HG03521 (cell line): ENCODE measurements around the gene SMARCD1.
A peak's percentile ranks its signal among the peaks of the same experiment; 100 is the strongest.

Source experiments
- ATAC-seq: cut with Tn5 transposase; IDR thresholded peaks from one replicate; pipeline ENCODE4 v1.9.1; 2021; ENCODE audit warnings: mild to moderate bottlenecking, moderate library complexity; ENCODE audit not compliant: unreplicated experiment

SMARCD1 gene

DNA sequence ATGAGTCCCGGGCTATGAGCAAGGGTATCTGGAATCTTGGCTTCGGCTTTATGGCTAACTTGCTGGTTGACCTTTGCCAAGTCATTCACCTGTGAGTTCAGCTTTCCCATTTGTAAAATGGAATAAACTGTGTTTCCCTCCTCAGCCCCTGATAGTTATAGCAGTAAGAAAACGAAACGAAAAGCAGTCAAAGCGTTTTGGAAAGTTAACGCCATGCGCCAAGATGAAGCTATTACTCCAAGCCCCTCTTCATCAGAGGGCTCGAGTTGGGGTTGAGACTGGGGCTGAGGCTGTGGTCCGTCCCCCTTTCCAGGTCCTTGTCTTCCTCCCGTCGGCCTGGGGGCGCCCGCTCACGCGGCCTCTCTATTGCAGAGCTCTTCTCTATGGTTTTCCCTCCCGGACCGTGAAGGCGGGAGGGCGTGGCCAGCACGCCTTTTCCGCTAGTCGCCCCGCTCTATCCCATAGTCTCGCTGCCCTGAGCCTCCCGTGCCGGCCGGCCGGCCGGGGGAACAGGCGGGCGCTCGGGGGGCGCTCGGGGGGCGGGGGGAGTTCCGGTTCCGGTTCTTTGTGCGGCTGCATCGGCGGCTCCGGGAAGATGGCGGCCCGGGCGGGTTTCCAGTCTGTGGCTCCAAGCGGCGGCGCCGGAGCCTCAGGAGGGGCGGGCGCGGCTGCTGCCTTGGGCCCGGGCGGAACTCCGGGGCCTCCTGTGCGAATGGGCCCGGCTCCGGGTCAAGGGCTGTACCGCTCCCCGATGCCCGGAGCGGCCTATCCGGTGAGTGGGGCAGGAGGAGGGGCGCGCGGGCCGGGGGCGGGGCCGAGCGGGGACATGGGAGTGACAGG, at the start of gene SMARCD1:
SMARCD1 (plus strand) TSS at position 568 of the 840 bp plus-strand sequence; CDS start at position 596, 28 bp downstream.
- ATAC-seq = peak; percentile 75

- no peak for ATAC-seq
Measured at GRCh38 chr12:50038336-50038735, 46.8 kb upstream of the SMARCD1 start.

DNA sequence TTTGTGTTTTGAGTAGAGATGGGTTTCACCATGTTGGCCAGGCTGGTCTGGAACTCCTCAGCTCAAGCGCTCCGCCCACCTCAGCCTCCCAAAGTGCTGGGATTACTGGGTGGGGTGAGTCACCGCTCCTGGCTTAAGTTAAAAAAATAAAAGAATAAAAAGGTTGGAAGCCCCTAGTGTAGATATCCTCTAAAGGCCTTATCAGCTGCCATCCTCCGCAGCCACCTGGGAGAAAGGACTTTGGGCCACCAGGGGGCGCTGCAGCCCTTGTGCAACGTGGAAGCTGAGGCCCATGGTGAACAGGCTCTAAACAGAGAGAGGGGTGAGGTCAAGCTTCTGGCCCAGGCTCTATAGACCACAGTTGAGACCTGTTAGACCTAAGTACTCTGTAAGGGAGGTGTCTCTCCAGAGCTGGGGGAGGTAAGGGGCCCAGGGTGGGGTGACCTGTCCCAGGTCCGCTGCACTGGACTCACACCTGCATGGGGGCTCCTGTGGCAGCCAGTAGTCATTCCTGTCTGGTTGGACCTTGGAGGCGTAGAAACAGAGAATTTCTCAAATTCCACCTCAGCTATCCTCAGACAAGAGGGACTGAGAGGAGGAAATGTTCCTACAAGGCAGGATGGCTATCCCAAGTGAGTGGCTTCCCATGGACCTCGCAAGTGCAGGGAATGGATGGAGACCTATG, 45.8 kb upstream of the SMARCD1 start:
- no peak for ATAC-seq

GRCh38 chr12:50040657-50041056, 44.5 kb upstream of the SMARCD1 start:
- no peak for ATAC-seq

- ATAC-seq = no peak
Measured at GRCh38 chr12:50041062-50041860, 43.9 kb upstream of the SMARCD1 start.

DNA sequence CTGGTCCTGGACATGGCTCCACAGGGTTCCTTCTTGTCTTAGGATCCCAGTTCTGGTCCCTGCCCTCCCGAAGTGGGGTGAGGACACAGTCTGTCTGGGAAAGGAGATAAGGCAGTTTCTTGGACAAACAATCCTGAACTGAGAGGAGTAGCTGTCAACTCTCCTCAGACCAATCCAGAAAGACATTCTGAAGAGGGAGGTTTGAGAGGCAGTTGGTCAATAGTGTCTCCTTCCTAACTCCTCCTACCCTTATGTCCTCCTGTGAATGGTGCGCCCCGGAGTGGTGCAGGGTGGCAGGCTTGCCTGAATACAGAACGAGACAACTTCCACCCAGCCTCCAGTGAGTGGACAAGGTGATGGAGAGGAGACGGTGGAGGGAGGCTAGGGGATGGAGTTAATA, 43.2 kb upstream of the SMARCD1 start:
- ATAC-seq = no peak

DNA sequence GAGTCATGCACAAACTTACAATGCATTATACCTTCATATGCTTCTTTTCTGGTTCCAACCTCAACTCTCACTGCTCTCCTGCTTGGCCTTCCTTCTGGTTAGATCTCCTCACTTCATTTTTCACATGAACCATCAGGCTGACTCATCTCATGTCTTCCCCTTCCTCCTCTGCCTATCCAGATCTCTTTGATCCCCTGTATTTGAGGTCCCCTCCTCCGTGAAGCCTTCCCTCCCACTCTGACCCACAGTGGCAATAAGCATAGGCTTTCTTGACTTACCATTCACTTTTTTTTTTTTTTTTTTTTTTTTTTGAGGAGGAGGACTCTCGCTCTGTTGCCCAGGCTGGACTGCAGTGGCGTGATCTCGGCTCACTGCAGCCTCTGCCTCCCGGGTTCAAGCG, 42.4 kb upstream of the SMARCD1 start:
- no peak for ATAC-seq

DNA sequence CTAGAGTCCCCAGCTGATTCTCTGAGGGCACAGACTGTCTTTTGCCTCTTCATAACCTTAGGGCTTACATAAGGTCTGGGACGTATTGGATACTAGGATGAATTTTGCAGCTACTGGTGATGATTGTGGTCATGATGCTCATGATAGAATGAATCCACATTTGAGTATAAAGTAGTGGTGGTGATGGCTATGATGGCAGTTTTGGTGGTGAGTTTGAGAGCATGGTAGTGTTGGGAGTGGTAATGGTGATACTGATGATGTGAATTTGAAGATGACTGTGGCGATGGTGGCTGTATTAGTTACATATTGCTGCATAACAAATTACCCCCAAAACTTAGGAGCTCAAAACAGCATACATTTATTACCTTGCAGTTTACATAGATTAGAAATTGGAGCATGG, 41.8 kb upstream of the SMARCD1 start:
- ATAC-seq = no peak

- ATAC-seq = no peak
Measured at GRCh38 chr12:50043854-50044253, 41.3 kb upstream of the SMARCD1 start.

DNA sequence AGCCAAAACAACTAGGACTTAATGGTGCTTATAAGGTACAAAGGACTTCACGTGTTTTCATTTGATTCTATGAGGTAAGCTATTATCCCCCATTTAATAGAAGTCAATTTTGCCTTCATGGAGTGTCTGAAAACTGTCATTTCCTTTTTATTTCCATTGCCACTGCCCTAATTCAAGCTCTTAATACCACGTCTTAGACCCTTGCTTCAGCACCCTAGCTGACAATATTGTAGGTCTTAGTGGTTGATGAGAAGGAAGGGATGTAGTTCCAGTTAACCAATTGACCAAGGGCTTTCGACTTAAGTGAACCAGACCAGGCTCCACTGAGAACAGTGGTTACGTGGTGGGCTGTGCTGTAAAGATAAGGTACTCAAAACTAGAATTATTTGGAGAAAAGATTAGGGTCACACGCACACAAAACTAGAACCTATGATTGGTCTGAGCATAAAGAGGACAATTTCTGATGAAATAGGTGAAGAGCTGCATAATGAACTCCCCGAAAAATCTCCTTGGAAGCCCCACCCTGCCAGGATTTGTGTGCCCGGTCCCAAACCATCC, 37.4 kb upstream of the SMARCD1 start:
- no peak for ATAC-seq

- no peak for ATAC-seq
Measured at GRCh38 chr12:50049254-50050118, 35.7 kb upstream of the SMARCD1 start.

GRCh38 chr12:50050119-50050385, 35.1 kb upstream of the SMARCD1 start:
- ATAC-seq = no peak

- ATAC-seq = no peak
Measured at GRCh38 chr12:50050410-50051098, 34.6 kb upstream of the SMARCD1 start.

DNA sequence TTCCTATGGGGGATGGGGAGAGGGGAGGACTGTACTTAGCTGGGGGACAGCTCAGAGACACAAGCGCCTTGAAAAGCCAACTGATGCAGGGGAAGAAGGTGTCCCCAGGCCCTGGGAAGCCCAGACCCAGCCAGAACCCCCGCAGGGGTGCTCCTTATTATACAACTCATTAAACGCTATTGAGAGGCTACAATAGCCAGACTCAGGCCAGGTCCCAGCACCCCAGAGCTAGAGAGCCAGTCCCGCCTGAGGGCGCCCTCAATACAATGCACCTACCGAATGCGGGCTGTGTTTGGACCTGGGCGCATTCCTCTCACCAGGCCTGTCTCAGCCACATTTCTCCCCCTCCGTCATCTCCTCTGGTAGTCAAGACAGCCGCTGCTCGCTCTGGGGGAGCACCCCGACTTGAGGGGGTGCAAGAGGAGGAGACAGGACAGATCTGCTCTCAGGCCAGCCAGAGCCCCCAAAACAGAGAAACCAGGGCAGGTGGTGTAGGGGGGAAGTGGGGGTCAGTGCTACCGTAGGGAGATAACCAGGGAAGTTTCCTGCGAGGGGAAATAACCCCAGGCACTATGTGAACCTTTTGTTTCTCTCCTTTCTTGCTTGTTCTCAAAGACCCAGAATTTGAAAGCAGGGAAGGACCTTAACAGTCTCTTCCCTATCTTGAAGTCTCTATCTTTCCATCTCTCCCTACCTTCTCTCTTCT, 33.9 kb upstream of the SMARCD1 start:
- no peak for ATAC-seq

- ATAC-seq = no peak
Measured at GRCh38 chr12:50052544-50052943, 32.6 kb upstream of the SMARCD1 start.

- no peak for ATAC-seq
Measured at GRCh38 chr12:50052964-50053363, 32.2 kb upstream of the SMARCD1 start.

DNA sequence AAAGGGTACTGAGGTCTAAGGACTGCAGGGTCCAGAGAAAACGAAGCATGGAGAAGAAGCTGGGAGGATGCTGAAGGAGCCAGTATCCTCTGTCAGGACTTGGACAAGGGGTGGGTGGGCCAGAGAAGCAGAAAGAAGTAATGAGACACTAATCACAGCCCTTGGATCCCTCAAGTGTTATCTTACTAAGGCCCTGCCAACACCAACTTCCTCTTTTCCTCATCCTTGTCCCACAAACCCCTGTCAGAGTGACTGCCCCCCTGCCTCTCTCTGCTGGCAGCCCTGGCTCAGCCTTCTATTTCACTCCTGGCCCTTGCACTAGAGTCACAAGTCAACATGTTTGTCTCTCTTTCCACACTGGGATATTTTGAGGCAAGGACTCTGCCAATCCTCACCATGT, 31.6 kb upstream of the SMARCD1 start:
- ATAC-seq = no peak

- no peak for ATAC-seq
Measured at GRCh38 chr12:50055831-50056638, 29.1 kb upstream of the SMARCD1 start.

GRCh38 chr12:50056639-50056976, 28.5 kb upstream of the SMARCD1 start:
- no peak for ATAC-seq
